ENCODE results near the gene RIMS1. TPM values are rescaled to one million over a fixed set of nuclear protein-coding genes. Genes with fewer than 3 reads are reported as not detected.
A peak's percentile ranks its signal among the peaks of the same experiment; 100 is the strongest.

RIMS1 gene
- total and polyA plus RNA-seq, 2 of the 13 experiments (the other 11 are each of a cell fraction or from before 2014, with no cell fraction given): not detected

DNA sequence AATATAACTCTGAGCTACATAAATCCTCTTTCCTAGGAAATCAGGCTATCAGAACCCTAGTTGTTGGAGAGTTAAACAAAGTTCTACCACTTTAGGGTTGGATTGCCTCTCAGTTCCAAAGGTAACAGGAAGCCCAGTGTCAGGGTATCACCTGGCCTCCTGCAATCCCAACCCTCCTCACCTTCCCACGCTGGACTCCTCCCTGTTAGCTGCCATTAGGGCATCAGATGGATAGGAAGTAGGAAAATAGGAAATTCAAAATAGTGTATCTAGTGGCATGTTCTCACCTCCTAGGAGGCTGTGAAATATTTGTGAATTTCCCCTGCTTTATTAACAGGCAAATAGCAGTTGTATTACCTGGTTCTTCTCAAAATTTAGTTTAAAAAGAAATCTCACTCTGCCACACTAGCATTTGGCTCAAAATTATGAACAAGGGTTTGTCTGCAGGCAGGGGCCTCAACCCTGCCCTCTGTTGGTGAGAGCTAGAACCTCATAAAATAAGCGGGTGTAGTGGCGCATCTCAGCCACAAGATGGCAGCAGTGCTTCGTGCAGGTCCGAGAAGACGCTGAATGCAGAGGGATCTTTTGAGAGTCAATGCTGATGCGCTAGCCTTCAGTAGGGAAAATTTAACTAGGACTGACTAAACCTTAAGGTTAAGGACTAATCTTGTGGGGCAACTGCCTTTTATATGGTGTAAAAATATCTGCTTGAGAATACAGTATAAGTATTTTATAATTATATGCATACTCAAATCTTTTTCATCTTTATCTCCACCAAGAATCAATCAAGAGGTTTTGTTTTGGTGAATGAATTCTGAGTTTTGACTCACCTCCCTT, 525.7 kb downstream of the RIMS1 start (continued):
- TF ChIP-seq, protein P1, sequence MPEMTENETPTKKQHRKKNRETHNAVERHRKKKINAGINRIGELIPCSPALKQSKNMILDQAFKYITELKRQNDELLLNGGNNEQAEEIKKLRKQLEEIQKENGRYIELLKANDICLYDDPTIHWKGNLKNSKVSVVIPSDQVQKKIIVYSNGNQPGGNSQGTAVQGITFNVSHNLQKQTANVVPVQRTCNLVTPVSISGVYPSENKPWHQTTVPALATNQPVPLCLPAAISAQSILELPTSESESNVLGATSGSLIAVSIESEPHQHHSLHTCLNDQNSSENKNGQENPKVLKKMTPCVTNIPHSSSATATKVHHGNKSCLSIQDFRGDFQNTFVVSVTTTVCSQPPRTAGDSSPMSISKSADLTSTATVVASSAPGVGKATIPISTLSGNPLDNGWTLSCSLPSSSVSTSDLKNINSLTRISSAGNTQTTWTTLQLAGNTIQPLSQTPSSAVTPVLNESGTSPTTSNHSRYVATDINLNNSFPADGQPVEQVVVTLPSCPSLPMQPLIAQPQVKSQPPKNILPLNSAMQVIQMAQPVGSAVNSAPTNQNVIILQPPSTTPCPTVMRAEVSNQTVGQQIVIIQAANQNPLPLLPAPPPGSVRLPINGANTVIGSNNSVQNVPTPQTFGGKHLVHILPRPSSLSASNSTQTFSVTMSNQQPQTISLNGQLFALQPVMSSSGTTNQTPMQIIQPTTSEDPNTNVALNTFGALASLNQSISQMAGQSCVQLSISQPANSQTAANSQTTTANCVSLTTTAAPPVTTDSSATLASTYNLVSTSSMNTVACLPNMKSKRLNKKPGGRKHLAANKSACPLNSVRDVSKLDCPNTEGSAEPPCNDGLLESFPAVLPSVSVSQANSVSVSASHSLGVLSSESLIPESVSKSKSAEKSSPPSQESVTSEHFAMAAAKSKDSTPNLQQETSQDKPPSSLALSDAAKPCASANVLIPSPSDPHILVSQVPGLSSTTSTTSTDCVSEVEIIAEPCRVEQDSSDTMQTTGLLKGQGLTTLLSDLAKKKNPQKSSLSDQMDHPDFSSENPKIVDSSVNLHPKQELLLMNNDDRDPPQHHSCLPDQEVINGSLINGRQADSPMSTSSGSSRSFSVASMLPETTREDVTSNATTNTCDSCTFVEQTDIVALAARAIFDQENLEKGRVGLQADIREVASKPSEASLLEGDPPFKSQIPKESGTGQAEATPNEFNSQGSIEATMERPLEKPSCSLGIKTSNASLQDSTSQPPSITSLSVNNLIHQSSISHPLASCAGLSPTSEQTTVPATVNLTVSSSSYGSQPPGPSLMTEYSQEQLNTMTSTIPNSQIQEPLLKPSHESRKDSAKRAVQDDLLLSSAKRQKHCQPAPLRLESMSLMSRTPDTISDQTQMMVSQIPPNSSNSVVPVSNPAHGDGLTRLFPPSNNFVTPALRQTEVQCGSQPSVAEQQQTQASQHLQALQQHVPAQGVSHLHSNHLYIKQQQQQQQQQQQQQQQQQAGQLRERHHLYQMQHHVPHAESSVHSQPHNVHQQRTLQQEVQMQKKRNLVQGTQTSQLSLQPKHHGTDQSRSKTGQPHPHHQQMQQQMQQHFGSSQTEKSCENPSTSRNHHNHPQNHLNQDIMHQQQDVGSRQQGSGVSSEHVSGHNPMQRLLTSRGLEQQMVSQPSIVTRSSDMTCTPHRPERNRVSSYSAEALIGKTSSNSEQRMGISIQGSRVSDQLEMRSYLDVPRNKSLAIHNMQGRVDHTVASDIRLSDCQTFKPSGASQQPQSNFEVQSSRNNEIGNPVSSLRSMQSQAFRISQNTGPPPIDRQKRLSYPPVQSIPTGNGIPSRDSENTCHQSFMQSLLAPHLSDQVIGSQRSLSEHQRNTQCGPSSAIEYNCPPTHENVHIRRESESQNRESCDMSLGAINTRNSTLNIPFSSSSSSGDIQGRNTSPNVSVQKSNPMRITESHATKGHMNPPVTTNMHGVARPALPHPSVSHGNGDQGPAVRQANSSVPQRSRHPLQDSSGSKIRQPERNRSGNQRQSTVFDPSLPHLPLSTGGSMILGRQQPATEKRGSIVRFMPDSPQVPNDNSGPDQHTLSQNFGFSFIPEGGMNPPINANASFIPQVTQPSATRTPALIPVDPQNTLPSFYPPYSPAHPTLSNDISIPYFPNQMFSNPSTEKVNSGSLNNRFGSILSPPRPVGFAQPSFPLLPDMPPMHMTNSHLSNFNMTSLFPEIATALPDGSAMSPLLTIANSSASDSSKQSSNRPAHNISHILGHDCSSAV (CRISPR knock-in tag; IDR thresholded peaks at IDR 0.05; ENCODE audit: borderline replicate concordance): no peak
- TF ChIP-seq YEATS2 (CRISPR knock-in tag; IDR thresholded peaks at IDR 0.05; ENCODE audit: borderline replicate concordance) (peak; percentile 47; the same call in 1 of the 2 replicates), ZNF543 (CRISPR knock-in tag; IDR thresholded peaks at IDR 0.05) (no peak), LCORL (IDR thresholded peaks at IDR 0.05) (no peak), LCORL (CRISPR knock-in tag; IDR thresholded peaks at IDR 0.05) (no peak), HNF4G (IDR thresholded peaks at IDR 0.05; ENCODE audit: borderline replicate concordance, low read depth, low read length) (no peak), HNF4G (CRISPR knock-in tag; IDR thresholded peaks at IDR 0.05; ENCODE audit: borderline replicate concordance, low read depth) (no peak), THAP11 (CRISPR knock-in tag; IDR thresholded peaks at IDR 0.05) (peak; percentile 28; the same call in 1 of the 2 replicates), TSC22D2 (CRISPR knock-in tag; IDR thresholded peaks at IDR 0.05; ENCODE audit: borderline replicate concordance) (no peak; the same call in 1 of the 2 replicates), ZNF460 (CRISPR knock-in tag; IDR thresholded peaks at IDR 0.05; ENCODE audit: borderline replicate concordance) (no peak), ZSCAN29 (CRISPR knock-in tag; conservative IDR thresholded peaks at IDR 0.05) (no peak), ZNF124 (CRISPR knock-in tag; IDR thresholded peaks at IDR 0.05) (0 out of 2 replicates have a peak, but pooled peaks have one; percentile 49), ZNF776 (CRISPR knock-in tag; IDR thresholded peaks at IDR 0.05) (no peak), TCF12 (IDR thresholded peaks at IDR 0.05) (no peak), TCF12 (CRISPR knock-in tag; IDR thresholded peaks at IDR 0.05) (no peak)
- TF ChIP-seq, protein P2, sequence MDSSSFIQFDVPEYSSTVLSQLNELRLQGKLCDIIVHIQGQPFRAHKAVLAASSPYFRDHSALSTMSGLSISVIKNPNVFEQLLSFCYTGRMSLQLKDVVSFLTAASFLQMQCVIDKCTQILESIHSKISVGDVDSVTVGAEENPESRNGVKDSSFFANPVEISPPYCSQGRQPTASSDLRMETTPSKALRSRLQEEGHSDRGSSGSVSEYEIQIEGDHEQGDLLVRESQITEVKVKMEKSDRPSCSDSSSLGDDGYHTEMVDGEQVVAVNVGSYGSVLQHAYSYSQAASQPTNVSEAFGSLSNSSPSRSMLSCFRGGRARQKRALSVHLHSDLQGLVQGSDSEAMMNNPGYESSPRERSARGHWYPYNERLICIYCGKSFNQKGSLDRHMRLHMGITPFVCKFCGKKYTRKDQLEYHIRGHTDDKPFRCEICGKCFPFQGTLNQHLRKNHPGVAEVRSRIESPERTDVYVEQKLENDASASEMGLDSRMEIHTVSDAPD (CRISPR knock-in tag; IDR thresholded peaks at IDR 0.05): no peak
- TF ChIP-seq, protein P3, sequence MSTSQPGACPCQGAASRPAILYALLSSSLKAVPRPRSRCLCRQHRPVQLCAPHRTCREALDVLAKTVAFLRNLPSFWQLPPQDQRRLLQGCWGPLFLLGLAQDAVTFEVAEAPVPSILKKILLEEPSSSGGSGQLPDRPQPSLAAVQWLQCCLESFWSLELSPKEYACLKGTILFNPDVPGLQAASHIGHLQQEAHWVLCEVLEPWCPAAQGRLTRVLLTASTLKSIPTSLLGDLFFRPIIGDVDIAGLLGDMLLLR (CRISPR knock-in tag; IDR thresholded peaks at IDR 0.05): no peak
- TF ChIP-seq, protein P4, sequence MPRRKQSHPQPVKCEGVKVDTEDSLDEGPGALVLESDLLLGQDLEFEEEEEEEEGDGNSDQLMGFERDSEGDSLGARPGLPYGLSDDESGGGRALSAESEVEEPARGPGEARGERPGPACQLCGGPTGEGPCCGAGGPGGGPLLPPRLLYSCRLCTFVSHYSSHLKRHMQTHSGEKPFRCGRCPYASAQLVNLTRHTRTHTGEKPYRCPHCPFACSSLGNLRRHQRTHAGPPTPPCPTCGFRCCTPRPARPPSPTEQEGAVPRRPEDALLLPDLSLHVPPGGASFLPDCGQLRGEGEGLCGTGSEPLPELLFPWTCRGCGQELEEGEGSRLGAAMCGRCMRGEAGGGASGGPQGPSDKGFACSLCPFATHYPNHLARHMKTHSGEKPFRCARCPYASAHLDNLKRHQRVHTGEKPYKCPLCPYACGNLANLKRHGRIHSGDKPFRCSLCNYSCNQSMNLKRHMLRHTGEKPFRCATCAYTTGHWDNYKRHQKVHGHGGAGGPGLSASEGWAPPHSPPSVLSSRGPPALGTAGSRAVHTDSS (CRISPR knock-in tag; conservative IDR thresholded peaks at IDR 0.05): no peak

All from HepG2 (cell line).